Measurements from ENCODE around the gene RGS14.

RGS14 gene

GRCh38 chr5:177357459-177358351 lies at the start of gene RGS14:
Gene RGS14 (plus strand): TSS chr5:177357924. CDS start chr5:177358025, 101 bp downstream.
- peak; percentile 38 to 64 for DNase-seq (ENCODE audit: low read depth in 2 of 2)

GRCh38 chr5:177308740-177309139 lies 49.0 kb upstream of the RGS14 start:
- no peak for DNase-seq (ENCODE audit: low read depth in 2 of 2)

GRCh38 chr5:177309351-177310191 lies 48.2 kb upstream of the RGS14 start:
- peak; percentile 46 to 55 for DNase-seq (ENCODE audit: low read depth in 2 of 2)

DNA sequence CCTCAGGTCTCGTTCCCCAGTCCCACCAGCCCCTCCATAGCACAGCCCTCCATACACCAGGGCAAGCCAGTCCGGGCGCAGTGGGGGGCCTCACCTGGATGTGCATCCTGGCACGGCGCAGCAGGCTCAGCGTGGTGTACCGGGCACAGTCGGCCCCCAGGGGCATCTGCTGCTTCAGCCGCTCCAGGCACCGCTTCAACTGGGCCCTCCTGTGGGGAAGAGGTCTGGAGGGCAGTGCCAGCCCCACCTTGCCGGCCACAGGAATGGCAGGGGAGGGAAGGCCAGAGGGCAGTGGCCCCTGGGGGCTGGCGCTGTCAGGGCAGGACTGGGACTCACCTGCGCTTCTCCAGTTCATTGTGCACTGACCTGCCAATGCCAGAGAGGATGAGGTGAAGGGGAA lies 47.4 kb upstream of the RGS14 start:
- DNase-seq (ENCODE audit: low read depth in 2 of 2): no peak

GRCh38 chr5:177310757-177311391 lies 46.9 kb upstream of the RGS14 start:
- no peak for DNase-seq (ENCODE audit: low read depth in 2 of 2)

GRCh38 chr5:177311392-177311722 lies 46.4 kb upstream of the RGS14 start:
- DNase-seq (ENCODE audit: low read depth in 2 of 2): no peak

DNA sequence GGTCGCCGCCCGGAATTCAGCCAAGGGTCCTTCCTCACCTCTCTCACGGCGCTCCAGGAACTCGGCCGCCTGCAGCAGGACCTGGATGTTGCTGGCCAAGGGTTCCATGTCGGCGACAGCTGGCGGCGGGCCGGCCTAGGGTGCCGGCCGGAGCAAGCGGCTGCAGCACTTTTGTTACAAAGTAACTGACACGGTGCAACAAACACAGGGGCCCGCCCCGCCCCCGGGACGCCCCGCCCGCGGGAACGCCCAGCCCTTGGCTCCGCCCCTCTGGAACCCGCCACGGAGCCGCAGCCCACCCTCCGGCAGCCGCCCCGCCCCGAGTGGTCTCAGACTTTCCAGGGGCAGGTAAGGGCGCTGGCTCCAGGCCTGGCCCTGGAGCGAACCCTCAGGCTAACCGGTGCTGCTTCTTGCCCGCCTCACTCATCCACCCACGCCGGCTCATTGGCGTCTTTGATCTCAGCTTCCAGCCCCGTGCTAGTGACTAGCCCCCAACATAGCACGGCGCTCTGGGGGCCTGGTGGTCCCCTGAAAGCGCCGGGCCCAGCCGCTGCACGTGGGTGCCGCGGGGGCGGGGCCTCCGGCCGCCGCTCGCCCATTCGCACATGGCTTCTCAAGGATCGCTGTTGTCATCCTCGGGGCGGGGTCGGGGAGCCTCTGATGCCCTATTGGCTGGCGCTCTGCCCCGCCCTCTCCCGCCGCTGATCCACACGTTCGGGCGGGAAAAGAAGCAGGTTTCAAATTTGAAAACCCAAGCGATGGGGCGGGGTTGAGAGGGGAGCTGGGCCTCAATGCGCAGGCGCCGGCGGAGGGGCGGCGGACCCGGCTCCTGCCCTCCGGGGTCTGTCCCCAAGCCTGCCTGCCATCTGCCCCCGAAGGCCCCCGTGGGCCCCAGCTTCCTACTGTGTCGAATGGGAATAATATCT lies 45.7 kb upstream of the RGS14 start, which contains the start of gene MXD3:
Gene MXD3 (minus strand): TSS at position 176 of the 926 bp plus-strand sequence. CDS start 68 bp downstream, at position 108.
- DNase-seq (ENCODE audit: low read depth in 2 of 2): peak; percentile 91 to 95

DNA sequence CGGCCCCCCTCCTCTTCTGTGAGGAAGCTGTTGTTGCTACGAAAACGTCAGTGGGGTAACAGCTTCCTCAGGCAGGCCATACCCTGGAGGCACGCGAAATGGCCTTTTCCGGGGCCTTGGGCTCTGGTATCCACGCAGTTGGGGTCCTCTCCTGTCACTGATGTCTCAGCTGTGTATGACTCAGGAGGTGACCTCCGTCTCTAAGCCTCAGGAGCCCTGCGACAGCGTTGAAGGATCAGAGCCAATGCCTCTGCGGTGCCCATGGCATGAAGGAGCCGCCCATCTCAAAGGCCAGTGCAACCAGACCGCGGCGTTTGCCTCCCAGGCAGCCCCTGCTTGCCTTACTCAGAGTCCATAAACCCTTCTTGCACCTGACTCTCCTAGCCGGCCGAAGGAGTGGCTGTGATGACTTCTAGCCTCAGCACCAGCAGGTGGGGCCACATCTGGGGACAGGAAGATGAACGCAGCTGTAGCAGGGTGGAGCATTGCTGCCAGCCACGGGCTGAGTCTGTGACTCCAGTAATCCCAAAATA lies 45.0 kb upstream of the RGS14 start:
- DNase-seq (ENCODE audit: low read depth in 2 of 2): no peak

- DNase-seq (ENCODE audit: low read depth in 2 of 2): no peak
Observed at GRCh38 chr5:177313561-177314259, 44.0 kb upstream of the RGS14 start.

- no peak for DNase-seq (ENCODE audit: low read depth in 2 of 2)
Observed at GRCh38 chr5:177314376-177315342, 43.1 kb upstream of the RGS14 start.

- no peak for DNase-seq (ENCODE audit: low read depth in 2 of 2)
Observed at GRCh38 chr5:177315411-177315810, 42.3 kb upstream of the RGS14 start.

- DNase-seq (ENCODE audit: low read depth in 2 of 2): no peak
Observed at GRCh38 chr5:177316005-177316404, 41.7 kb upstream of the RGS14 start.

GRCh38 chr5:177317959-177318377 lies 39.8 kb upstream of the RGS14 start:
- peak; percentile 59 to 61 for DNase-seq (ENCODE audit: low read depth in 2 of 2)

GRCh38 chr5:177319913-177320588 lies 37.7 kb upstream of the RGS14 start:
- no peak for DNase-seq (ENCODE audit: low read depth in 2 of 2)

- DNase-seq (ENCODE audit: low read depth in 2 of 2): no peak
Observed at GRCh38 chr5:177320879-177321278, 36.8 kb upstream of the RGS14 start.

DNA sequence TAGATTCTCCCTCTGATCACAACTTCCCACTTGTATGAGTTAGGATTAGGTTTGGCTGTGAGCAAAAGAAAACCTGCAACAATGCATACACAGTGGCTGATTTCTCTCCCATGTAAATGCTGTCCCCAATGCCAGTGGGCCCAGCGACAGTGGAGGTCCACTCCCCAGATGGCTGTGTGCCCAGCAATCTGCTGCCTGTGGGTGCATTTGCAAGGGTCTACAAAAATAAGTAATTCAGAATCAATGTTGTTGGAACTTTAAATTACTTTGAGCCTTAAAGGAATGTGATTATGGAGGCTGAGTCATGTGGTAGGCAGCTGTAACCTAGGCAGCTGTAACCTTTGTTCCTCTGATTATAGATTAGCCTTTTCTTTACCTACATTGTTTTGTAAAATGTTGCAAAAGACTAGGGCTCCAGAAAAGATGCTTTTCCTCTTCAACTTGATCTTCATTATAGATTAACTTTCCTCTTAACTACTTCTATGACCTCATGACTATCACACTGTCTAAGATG lies 31.8 kb upstream of the RGS14 start:
- no peak for DNase-seq (ENCODE audit: low read depth in 2 of 2)

DNA sequence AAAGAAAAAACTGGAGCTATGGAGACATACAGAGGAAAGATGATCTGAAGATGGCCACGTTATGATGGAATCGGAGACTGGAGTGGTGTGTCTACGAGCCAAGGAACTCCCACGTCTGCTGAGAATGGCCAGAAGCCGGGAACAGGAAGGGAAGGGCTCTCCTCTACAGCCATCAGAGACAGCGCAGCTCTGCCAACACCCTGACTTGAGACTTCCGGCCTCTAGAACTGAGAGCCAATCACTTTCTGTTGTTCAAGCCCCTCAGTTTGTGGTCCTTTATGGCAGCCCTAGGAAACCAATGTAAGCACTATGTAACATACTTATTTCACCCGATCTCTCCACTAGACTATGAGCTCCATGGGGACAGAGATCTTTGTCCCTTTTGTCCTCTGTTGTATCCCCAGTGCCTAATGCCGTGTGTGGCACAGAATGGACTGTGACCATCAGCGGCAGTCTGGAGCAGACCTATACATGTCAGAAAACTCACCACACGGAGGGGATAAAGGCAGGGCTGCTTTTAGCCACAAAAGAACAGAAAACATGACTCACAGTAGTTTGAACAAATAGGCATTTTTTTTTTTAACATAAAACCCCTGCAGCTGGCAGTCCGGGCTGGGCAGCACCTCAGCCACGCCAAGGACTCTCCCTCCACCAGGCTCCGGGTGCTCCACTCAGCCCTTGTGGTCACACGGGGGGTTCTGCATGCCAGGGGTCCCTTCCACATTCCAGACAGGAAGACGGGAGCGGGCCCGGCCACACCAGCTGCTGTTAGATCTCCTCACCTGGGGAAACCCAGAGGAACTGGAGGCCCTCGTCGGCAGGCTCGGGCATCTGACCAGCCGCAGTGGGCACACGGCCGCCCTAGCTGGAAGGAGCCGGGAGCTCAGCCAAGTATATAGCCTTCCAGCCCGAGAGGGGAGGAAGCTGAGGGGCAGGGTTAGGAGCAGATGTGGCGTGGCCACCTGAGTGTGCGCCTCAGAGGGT lies 29.9 kb upstream of the RGS14 start:
- DNase-seq (ENCODE audit: low read depth in 2 of 2): no peak

Measured in stimulated activated CD8-positive, alpha-beta memory T cell treated with anti-CD3 and anti-CD28 coated beads, Interleukin-7, amount 100 ng/mL, for 4 hours (primary cell).